B cell (primary cell): ENCODE measurements around the gene PIBF1. TPM values are rescaled to one million over a fixed set of nuclear protein-coding genes. Genes with fewer than 3 reads are reported as not detected.

Source experiments
- ATAC-seq: fragments of 200-7000 bp; cut with Tn5 transposase; one replicate; pipeline ENCODE4 v1.10.0; 2021; ENCODE audit warnings: low read depth, mild to moderate bottlenecking, moderate number of reproducible peaks, moderate library complexity
- CTCF ChIA-PET: fragments of 350-600 bp; sonication (Branson Sonifier 250); formaldehyde crosslinking; loops from one replicate; lab custom pipeline; 2021; ENCODE audit warnings: antibody characterized with exemption, inconsistent platforms; lab: Charles Lee
- POLR2A ChIA-PET: fragments of 350-600 bp; sonication (Branson Sonifier 250); formaldehyde crosslinking; loops from one replicate; lab custom pipeline; 2021; ENCODE audit warnings: antibody characterized with exemption; lab: Charles Lee
- DNase-seq: peaks from one replicate; pipeline ENCODE4 v3.0.0; 2013
- H2AFZ ChIP-seq: 2 replicates; pipeline ENCODE4 v1.6.1; 2012; ENCODE audit warnings: mild to moderate bottlenecking, low read depth, low read length; ENCODE audit not compliant: insufficient read depth, poor library complexity, severe bottlenecking
- H3K27ac ChIP-seq, 2 donors: 1 replicate in 1 of 2; 2 replicates in 1 of 2; pipeline ENCODE4 v1.5.1; 2012 to 2013; ENCODE audit warnings: low read length in 2 of 2, mild to moderate bottlenecking in 2 of 2, moderate library complexity in 1 of 2
- H3K27me3 ChIP-seq, 4 experiments: fragments of 200-600 bp in 1 of 4; sonication (generic) in 1 of 4; replicated peaks in 1 of 4; 1 replicate in 2 of 4; 2 replicates in 2 of 4; pipeline versions ENCODE4 v1.6.1 to v1.7.0; 2013 to 2016; ENCODE audit warnings: low read length in 3 of 4, mild to moderate bottlenecking in 2 of 4, mixed read lengths in 1 of 4, moderate library complexity in 1 of 4; ENCODE audit not compliant: insufficient read depth in 4 of 4, control insufficient read depth in 3 of 4; ENCODE audit errors: control extremely low read depth in 1 of 4
- H3K36me3 ChIP-seq, 2 experiments: replicated peaks in 1 of 2; 1 replicate in 1 of 2; 2 replicates in 1 of 2; pipeline versions ENCODE4 v1.6.1 to v1.7.1; 2013; ENCODE audit warnings: low read length in 1 of 2; ENCODE audit not compliant: insufficient read depth in 2 of 2, control insufficient read depth in 1 of 2; ENCODE audit errors: control extremely low read depth in 1 of 2, extremely low read depth in 1 of 2
- H3K4me1 ChIP-seq, 2 donors: fragments of 200-600 bp in 1 of 2; sonication (generic) in 1 of 2; 1 replicate in 1 of 2; 2 replicates in 1 of 2; pipeline versions ENCODE4 v1.5.1 to v1.6.1; 2013 to 2017; ENCODE audit warnings: low read length in 2 of 2; ENCODE audit not compliant: control insufficient read depth in 2 of 2, insufficient read depth in 2 of 2
- H3K4me2 ChIP-seq: replicated peaks from 2 replicates; pipeline ENCODE3; 2012; ENCODE audit warnings: mild to moderate bottlenecking, low read depth, low read length; ENCODE audit not compliant: poor library complexity, severe bottlenecking
- H3K4me3 ChIP-seq, 5 experiments: fragments of 200-600 bp in 1 of 5; sonication (generic) in 1 of 5; 1 replicate in 3 of 5; 2 replicates in 2 of 5; pipeline versions ENCODE4 v1.5.1 to v1.7.0; 2011 to 2016; ENCODE audit warnings: low read length in 4 of 5, mild to moderate bottlenecking in 4 of 5, low read depth in 2 of 5, control low read depth in 1 of 5, moderate library complexity in 1 of 5; ENCODE audit not compliant: insufficient read depth in 1 of 5; ENCODE audit errors: control extremely low read depth in 1 of 5, extremely low read depth in 1 of 5
- H3K79me2 ChIP-seq: fragments of 200-600 bp; sonication (generic); one replicate; pipeline ENCODE4 v1.6.0; 2016; ENCODE audit warnings: low read length; ENCODE audit not compliant: control insufficient read depth, insufficient read depth
- H3K9ac ChIP-seq: fragments of 200-600 bp; sonication (generic); 2 replicates; pipeline ENCODE4 v1.6.1; 2017; ENCODE audit warnings: mild to moderate bottlenecking, low read length, moderate library complexity
- H3K9me3 ChIP-seq, 3 donors: one replicate each; pipeline versions ENCODE4 v1.6.1 to v1.7.1; 2013; ENCODE audit warnings: low read length in 2 of 3; ENCODE audit not compliant: control insufficient read depth in 2 of 3, insufficient read depth in 1 of 3; ENCODE audit errors: control extremely low read depth in 1 of 3
- H4K20me1 ChIP-seq: 2 replicates; pipeline ENCODE4 v1.6.0; 2012; ENCODE audit warnings: mild to moderate bottlenecking, low read length; ENCODE audit not compliant: insufficient read depth, control insufficient read depth, poor library complexity, severe bottlenecking
- H3K27ac Mint-ChIP-seq: one replicate; pipeline ENCODE4 v1.8.0; 2021; ENCODE audit warnings: mixed read lengths
- H3K27me3 Mint-ChIP-seq: one replicate; pipeline ENCODE4 v1.8.0; 2021; ENCODE audit warnings: mixed read lengths
- H3K4me1 Mint-ChIP-seq: one replicate; pipeline ENCODE4 v1.8.0; 2021; ENCODE audit warnings: mixed read lengths
- H3K4me3 Mint-ChIP-seq: one replicate; pipeline ENCODE4 v1.8.0; 2021; ENCODE audit warnings: mixed read lengths
- H3K9me3 Mint-ChIP-seq: one replicate; pipeline ENCODE4 v1.8.0; 2022; ENCODE audit warnings: mixed read lengths; ENCODE audit not compliant: insufficient read depth
- EZH2 ChIP-seq: IDR thresholded peaks from 2 replicates; pipeline ENCODE4 v1.6.1; 2012; ENCODE audit warnings: borderline replicate concordance, low read depth, mild to moderate bottlenecking, moderate library complexity, low read length; ENCODE audit not compliant: insufficient read depth, poor library complexity, severe bottlenecking
- WGBS: methylation state at CpG from one replicate; pipeline ENCODE4 v1.1.5; 2013; ENCODE audit warnings: missing lambda C conversion rate; ENCODE audit not compliant: insufficient coverage; 5-methylcytosine and 5-hydroxymethylcytosine counted together
- intact Hi-C: fragments of 100-400 bp; cut with micrococcal nuclease; formaldehyde crosslinking; loops from one replicate; pipeline ENCODE4 v1.10.0; 2022
- polyA plus RNA-seq: library from polyadenylated mRNA; depleted of rRNA; stranded (reverse); fragments of >200 nt; gene quantifications from 2 replicates; pipeline ENCODE4 v1.2.3, GENCODE V29; 2012
- total RNA-seq, 2 donors: library from RNA; stranded (reverse); fragments of 120-200 nt in 1 of 2; gene quantifications; 1 replicate in 1 of 2; 2 replicates in 1 of 2; pipeline versions ENCODE4 v1.2.3 to v1.2.4, GENCODE V29; 2013 to 2022
- TF ChIP-seq, protein P1 (sequence below): fragments of 200-600 bp; IDR thresholded peaks from one replicate; pipeline ENCODE4 v1.8.0; 2022; ENCODE audit warnings: antibody characterized with exemption, mild to moderate bottlenecking

Gene PIBF1
- total and polyA plus RNA-seq, 2 donors (not counting 1 experiment from before 2014, with no cell fraction given), result 4.5 to 43.1 TPM

- intact Hi-C loops, result no loop called here
- no peak overlapping the region for H3K4me3 ChIP-seq
- H3K4me1 ChIP-seq, result no peaks in the 10 kb centered on the region
- H3K27me3 ChIP-seq, result no peaks in the 10 kb centered on the region
- H2AFZ ChIP-seq, result no peak overlapping the region
- Mint-ChIP-seq H3K4me3 (no peak overlapping the region), H3K27me3 (no peaks in the 10 kb centered on the region), H3K27ac (no peak overlapping the region), H3K9me3 (peaks cover 3% of the 10 kb centered on the region), H3K4me1 (no peaks in the 10 kb centered on the region)
- ChIA-PET POLR2A (no interaction called here), CTCF (no interaction called here)
- no peak overlapping the region for H3K4me2 ChIP-seq
- H4K20me1 ChIP-seq, result peaks cover 21% of the 10 kb centered on the region
- no peaks in the 10 kb centered on the region for H3K9me3 ChIP-seq
- peaks cover 9 to 58% of the 10 kb centered on the region in 2 experiments for H3K36me3 ChIP-seq
- ATAC-seq, result no peak
- no peak for DNase-seq
- peaks cover 6% of the 10 kb centered on the region for H3K79me2 ChIP-seq
- H3K9ac ChIP-seq, result no peak overlapping the region
- H3K27ac ChIP-seq, result no peak overlapping the region
- TF ChIP-seq EZH2, result no peak
- TF ChIP-seq, protein P1, sequence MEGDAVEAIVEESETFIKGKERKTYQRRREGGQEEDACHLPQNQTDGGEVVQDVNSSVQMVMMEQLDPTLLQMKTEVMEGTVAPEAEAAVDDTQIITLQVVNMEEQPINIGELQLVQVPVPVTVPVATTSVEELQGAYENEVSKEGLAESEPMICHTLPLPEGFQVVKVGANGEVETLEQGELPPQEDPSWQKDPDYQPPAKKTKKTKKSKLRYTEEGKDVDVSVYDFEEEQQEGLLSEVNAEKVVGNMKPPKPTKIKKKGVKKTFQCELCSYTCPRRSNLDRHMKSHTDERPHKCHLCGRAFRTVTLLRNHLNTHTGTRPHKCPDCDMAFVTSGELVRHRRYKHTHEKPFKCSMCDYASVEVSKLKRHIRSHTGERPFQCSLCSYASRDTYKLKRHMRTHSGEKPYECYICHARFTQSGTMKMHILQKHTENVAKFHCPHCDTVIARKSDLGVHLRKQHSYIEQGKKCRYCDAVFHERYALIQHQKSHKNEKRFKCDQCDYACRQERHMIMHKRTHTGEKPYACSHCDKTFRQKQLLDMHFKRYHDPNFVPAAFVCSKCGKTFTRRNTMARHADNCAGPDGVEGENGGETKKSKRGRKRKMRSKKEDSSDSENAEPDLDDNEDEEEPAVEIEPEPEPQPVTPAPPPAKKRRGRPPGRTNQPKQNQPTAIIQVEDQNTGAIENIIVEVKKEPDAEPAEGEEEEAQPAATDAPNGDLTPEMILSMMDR, result no peak
- WGBS, result 100% methylated on average over 4 of the region's 6 CpGs
Measured at GRCh38 chr13:72754111-72754510, 27.8 kb upstream of the PIBF1 start.

GRCh38 chr13:72757792-72758535 lies 24.0 kb upstream of the PIBF1 start:
- no peaks in the 10 kb centered on the region for H3K27me3 Mint-ChIP-seq
- H3K27me3 ChIP-seq, result no peaks in the 10 kb centered on the region
- H3K4me1 Mint-ChIP-seq, result peaks cover 5% of the 10 kb centered on the region
- H3K4me3 Mint-ChIP-seq, result no peak overlapping the region
- POLR2A ChIA-PET, result no interaction called here
- peaks cover 17% of the 10 kb centered on the region for H4K20me1 ChIP-seq
- H3K79me2 ChIP-seq, result no peaks in the 10 kb centered on the region
- no peak overlapping the region for H3K27ac ChIP-seq
- WGBS, result no CpG with 5 or more reads among the region's 4 CpGs
- ATAC-seq, result no peak
- intact Hi-C loops, result no loop called here
- H3K36me3 ChIP-seq, result peaks cover 16 to 73% of the 10 kb centered on the region in 2 experiments
- H3K4me3 ChIP-seq, result no peak overlapping the region
- CTCF ChIA-PET, result no interaction called here
- no peaks in the 10 kb centered on the region for H3K9me3 Mint-ChIP-seq
- TF ChIP-seq EZH2, result no peak
- TF ChIP-seq, protein P1, result no peak
- no peak for DNase-seq
- no peak overlapping the region for H3K4me2 ChIP-seq
- no peak overlapping the region for H3K9ac ChIP-seq
- H3K9me3 ChIP-seq, result no peaks in the 10 kb centered on the region
- no peaks in the 10 kb centered on the region for H3K4me1 ChIP-seq
- H2AFZ ChIP-seq, result no peak overlapping the region
- H3K27ac Mint-ChIP-seq, result no peak overlapping the region
